KMS-11 (cell line): ENCODE data around the gene SMARCAD1.

ENCODE experiments used
- H2AFZ ChIP-seq: fragments of 200-600 bp; sonication (generic); 2 replicates; pipeline ENCODE4 v1.6.1; 2016; ENCODE audit warnings: antibody characterized with exemption, mixed run types, low read depth
- H3K27ac ChIP-seq: fragments of 200-600 bp; sonication (generic); 2 replicates; pipeline ENCODE4 v1.6.1; 2016; ENCODE audit warnings: mild to moderate bottlenecking, mixed run types
- H3K27me3 ChIP-seq: fragments of 200-600 bp; sonication (generic); 2 replicates; pipeline ENCODE4 v1.6.1; 2017; ENCODE audit warnings: mild to moderate bottlenecking, low read depth, mixed run types, moderate library complexity; ENCODE audit not compliant: insufficient read depth
- H3K36me3 ChIP-seq: fragments of 200-600 bp; sonication (generic); 2 replicates; pipeline ENCODE4 v1.6.1; 2017; ENCODE audit warnings: mild to moderate bottlenecking, mixed run types; ENCODE audit not compliant: insufficient read depth
- H3K4me1 ChIP-seq: fragments of 200-600 bp; sonication (generic); 2 replicates; pipeline ENCODE4 v1.6.1; 2016; ENCODE audit warnings: mild to moderate bottlenecking, low read depth, mixed run types; ENCODE audit not compliant: poor library complexity, severe bottlenecking
- H3K4me2 ChIP-seq: fragments of 200-600 bp; sonication (generic); 2 replicates; pipeline ENCODE4 v1.7.0; 2016; ENCODE audit warnings: mild to moderate bottlenecking, mixed run types
- H3K4me3 ChIP-seq: fragments of 200-600 bp; sonication (generic); IDR thresholded peaks from 2 replicates; pipeline ENCODE4 v1.6.1; 2017; ENCODE audit warnings: low read depth, low read length, mixed read lengths; ENCODE audit not compliant: insufficient read depth
- H3K79me2 ChIP-seq: fragments of 200-600 bp; sonication (generic); 2 replicates; pipeline ENCODE4 v1.6.1; 2016; ENCODE audit warnings: low read depth, mixed run types; ENCODE audit not compliant: insufficient read depth
- H3K9ac ChIP-seq: fragments of 200-600 bp; sonication (generic); 2 replicates; pipeline ENCODE4 v1.6.1; 2016; ENCODE audit warnings: mild to moderate bottlenecking, mixed run types
- H4K20me1 ChIP-seq: fragments of 200-600 bp; sonication (generic); 2 replicates; pipeline ENCODE4 v1.6.1; 2016; ENCODE audit warnings: mild to moderate bottlenecking, mixed run types; ENCODE audit not compliant: insufficient read depth
- TF ChIP-seq, protein P1 (sequence below): fragments of 200-600 bp; sonication (generic); conservative IDR thresholded peaks from 2 replicates; pipeline ENCODE4 v1.6.1; 2017; ENCODE audit warnings: low read depth, mild to moderate bottlenecking, antibody characterized with exemption, low read length, moderate library complexity, mixed read lengths

Gene SMARCAD1

GRCh38 chr4:94216394-94216793, 8.7 kb downstream of the SMARCAD1 start:
- Histone ChIP-seq H3K4me3 (no peak overlapping the region), H3K4me1 (peaks cover under 1% of the 10 kb centered on the region), H4K20me1 (no peaks in the 10 kb centered on the region), H3K36me3 (peaks cover 5% of the 10 kb centered on the region; the same call in 1 of the 2 replicates), H3K9ac (no peak overlapping the region), H3K4me2 (no peak overlapping the region), H3K27me3 (no peaks in the 10 kb centered on the region), H3K27ac (no peak overlapping the region), H3K79me2 (peaks cover 4% of the 10 kb centered on the region), H2AFZ (no peak overlapping the region)
- TF ChIP-seq, protein P1, sequence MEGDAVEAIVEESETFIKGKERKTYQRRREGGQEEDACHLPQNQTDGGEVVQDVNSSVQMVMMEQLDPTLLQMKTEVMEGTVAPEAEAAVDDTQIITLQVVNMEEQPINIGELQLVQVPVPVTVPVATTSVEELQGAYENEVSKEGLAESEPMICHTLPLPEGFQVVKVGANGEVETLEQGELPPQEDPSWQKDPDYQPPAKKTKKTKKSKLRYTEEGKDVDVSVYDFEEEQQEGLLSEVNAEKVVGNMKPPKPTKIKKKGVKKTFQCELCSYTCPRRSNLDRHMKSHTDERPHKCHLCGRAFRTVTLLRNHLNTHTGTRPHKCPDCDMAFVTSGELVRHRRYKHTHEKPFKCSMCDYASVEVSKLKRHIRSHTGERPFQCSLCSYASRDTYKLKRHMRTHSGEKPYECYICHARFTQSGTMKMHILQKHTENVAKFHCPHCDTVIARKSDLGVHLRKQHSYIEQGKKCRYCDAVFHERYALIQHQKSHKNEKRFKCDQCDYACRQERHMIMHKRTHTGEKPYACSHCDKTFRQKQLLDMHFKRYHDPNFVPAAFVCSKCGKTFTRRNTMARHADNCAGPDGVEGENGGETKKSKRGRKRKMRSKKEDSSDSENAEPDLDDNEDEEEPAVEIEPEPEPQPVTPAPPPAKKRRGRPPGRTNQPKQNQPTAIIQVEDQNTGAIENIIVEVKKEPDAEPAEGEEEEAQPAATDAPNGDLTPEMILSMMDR, result no peak

GRCh38 chr4:94219402-94219801, 11.7 kb downstream of the SMARCAD1 start:
- Histone ChIP-seq H3K27ac (no peak overlapping the region), H4K20me1 (no peaks in the 10 kb centered on the region), H3K9ac (no peak overlapping the region), H3K4me2 (no peak overlapping the region), H3K79me2 (peaks cover 4% of the 10 kb centered on the region), H3K4me3 (no peak overlapping the region), H3K27me3 (no peaks in the 10 kb centered on the region), H2AFZ (no peak overlapping the region), H3K4me1 (peaks cover 4% of the 10 kb centered on the region), H3K36me3 (no peaks in the 10 kb centered on the region; the same call in 1 of the 2 replicates)
- TF ChIP-seq, protein P1, result no peak

GRCh38 chr4:94221916-94222315, 14.3 kb downstream of the SMARCAD1 start:
- Histone ChIP-seq H3K36me3 (no peaks in the 10 kb centered on the region), H3K79me2 (no peaks in the 10 kb centered on the region; the same call in 1 of the 2 replicates), H3K9ac (no peak overlapping the region), H3K4me1 (peaks cover 4% of the 10 kb centered on the region), H3K27ac (no peak overlapping the region), H4K20me1 (no peaks in the 10 kb centered on the region), H3K27me3 (no peaks in the 10 kb centered on the region), H2AFZ (no peak overlapping the region), H3K4me2 (no peak overlapping the region), H3K4me3 (no peak overlapping the region)
- TF ChIP-seq, protein P1, result no peak

GRCh38 chr4:94225449-94225848, 17.8 kb downstream of the SMARCAD1 start:
- no peaks in the 10 kb centered on the region for H3K27me3 ChIP-seq
- no peak overlapping the region for H3K27ac ChIP-seq
- H2AFZ ChIP-seq, result no peak overlapping the region
- no peak overlapping the region for H3K4me2 ChIP-seq
- H3K9ac ChIP-seq, result no peak overlapping the region
- no peak overlapping the region for H3K4me3 ChIP-seq
- peaks cover 4% of the 10 kb centered on the region for H3K4me1 ChIP-seq
- TF ChIP-seq, protein P1, result no peak
- H3K79me2 ChIP-seq, result no peaks in the 10 kb centered on the region; the same call in 1 of the 2 replicates
- no peaks in the 10 kb centered on the region for H4K20me1 ChIP-seq
- H3K36me3 ChIP-seq, result no peaks in the 10 kb centered on the region

GRCh38 chr4:94226763-94227162, 19.1 kb downstream of the SMARCAD1 start:
- H2AFZ ChIP-seq, result no peak overlapping the region
- no peak overlapping the region for H3K27ac ChIP-seq
- H3K36me3 ChIP-seq, result no peaks in the 10 kb centered on the region
- no peak overlapping the region for H3K4me3 ChIP-seq
- TF ChIP-seq, protein P1, result no peak
- no peaks in the 10 kb centered on the region; the same call in 1 of the 2 replicates for H3K79me2 ChIP-seq
- no peaks in the 10 kb centered on the region for H4K20me1 ChIP-seq
- H3K9ac ChIP-seq, result no peak overlapping the region
- no peak overlapping the region for H3K4me2 ChIP-seq
- no peaks in the 10 kb centered on the region for H3K27me3 ChIP-seq
- H3K4me1 ChIP-seq, result peaks cover under 1% of the 10 kb centered on the region
